C4-2B (cell line): Measurements from ENCODE around the gene HCFC1.

Source experiments
- CTCF ChIP-seq: fragments of 450-650 bp; conservative IDR thresholded peaks from 2 replicates; pipeline ENCODE4 v1.5.1; 2017; ENCODE audit warnings: mild to moderate bottlenecking
- ZFX ChIP-seq: fragments of 450-650 bp; IDR thresholded peaks from 2 replicates; pipeline ENCODE4 v1.6.1; 2017

GRCh38 chrX:153953892-153954557 lies 17.6 kb downstream of the HCFC1 start:
- TF ChIP-seq CTCF (no peak), ZFX (no peak)
